Left renal cortex interstitium (tissue), 4 donors: ENCODE measurements around the gene ABRACL. TPM values are rescaled to one million over a fixed set of nuclear protein-coding genes. Genes with fewer than 3 reads are reported as not detected.
"Not testable (repeated sequence)": the region's sequence is repeated elsewhere in the genome, so short reads cannot be mapped to it uniquely, and the experiment has no call there.

Experiments used
- DNase-seq, 4 donors: peaks; one replicate each; pipeline ENCODE4 v3.0.0-alpha.2; 2013; ENCODE audit warnings: low read depth in 4 of 4, low spot score in 2 of 4, missing footprints in 1 of 4
- polyA plus RNA-seq, 4 donors: library from polyadenylated mRNA; unstranded; fragments of 120-200 nt; gene quantifications; one replicate each; pipeline ENCODE4 v1.2.1, GENCODE V29; 2013; ENCODE audit not compliant: insufficient read length in 4 of 4

Gene ABRACL, protein sequence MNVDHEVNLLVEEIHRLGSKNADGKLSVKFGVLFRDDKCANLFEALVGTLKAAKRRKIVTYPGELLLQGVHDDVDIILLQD
- polyA plus RNA-seq: 10 to 100 TPM; 35.1 to 50.0 (median 47.9) TPM

DNA sequence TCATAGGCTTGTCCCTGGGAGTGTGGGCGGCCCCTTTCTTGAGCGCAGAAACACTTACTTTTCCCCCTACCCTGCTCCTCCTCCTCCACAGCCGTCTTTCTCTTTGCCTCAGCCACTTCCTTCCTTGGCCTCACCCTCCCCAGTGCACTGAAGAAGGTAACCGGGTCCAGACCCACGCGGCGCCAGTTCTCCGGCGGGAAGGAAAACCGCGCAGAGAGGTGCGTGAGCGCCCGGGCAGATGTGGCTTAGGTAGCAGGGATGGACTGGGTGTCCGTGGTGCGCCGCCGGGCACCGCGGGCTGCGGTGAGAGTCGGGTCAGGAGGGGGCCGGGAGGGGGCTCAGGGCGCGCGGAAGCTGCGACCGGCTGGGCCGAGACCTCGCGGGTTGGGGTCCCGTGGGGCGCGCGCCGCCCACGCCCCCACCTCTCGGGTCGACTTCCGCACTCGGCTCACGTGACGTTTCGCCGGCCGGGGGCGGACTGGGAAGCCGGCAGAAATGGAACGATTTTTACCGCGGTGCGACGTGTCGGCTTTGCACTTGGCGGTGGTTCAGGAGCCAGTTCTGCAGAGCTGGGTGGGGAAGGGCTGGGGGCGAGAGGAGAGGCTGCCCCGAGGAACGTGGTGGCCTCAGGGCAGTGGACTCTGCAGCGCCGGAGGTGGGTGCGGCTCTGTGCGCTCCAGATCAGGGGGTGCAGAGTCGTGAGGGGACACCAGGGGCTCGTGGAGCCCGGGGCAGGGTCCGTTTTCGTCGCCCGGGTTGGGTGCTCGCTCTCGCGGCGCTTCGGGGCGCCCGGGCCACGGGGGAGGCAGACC lies at the start of gene ABRACL:
TSS of gene ABRACL (plus strand) at position 88 of the 812 bp plus-strand sequence. CDS start 5,416 bp downstream, outside the sequence.
- peak in 2 of 4 donors; percentile 40 to 70 for DNase-seq

DNA sequence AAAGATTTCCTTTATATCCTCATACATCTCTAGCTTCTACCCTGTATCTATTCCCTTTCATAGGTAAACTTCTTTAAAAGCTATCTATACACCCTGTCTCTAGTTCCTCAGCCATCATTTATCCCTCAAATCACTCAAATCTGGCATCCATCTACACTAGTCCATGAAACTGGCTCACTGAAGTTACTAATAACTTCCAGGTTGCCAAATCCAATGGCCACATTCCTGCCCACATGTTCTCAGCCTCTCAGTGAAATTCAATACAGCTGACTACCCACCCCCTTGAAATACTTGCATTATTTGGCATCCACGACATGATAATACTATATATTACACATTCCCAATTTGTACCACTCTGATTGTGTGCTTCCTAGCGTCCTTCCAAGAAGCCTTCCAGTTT lies 49.2 kb upstream of the ABRACL start:
- DNase-seq: no peak

DNA sequence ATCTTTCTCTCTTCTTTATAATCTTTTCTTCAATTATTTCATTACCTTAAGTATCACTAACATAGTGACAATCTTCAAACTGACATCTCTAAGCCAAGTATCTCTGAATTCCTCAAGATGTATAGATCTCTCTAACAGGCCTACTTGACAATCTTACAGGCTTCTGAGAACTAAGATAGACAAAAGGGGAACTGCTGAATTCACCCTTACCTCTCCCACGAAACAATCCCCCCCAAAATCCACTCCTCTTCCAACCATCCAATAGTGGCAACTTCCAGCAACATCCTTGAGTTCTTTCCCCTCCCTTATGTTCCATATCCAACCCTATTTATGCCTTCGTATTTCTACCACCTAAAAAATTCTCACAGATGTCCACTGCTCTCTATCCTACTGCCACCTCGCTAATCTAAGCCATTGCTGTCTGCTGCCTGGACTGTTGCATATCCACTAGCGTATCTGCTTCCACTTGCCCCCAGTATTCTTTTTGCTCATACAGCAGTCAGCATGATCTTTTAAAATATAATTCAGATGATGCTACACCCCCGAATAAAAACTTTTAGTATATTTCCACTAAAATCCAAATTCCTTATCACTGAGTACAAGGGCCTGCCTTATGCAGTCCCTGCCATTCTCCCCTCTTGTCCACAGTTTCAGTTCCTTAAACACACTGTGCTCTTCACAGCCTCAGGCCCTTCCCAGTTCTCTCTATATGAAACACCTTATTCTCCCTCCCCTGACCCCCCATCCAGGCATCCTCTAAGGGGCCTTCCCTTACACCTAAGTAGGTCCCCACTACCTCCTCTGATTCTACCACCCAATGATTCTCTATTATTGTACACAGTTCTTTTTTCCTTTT lies 48.5 kb upstream of the ABRACL start:
- no peak for DNase-seq

GRCh38 chr6:138981416-138981815 lies 47.1 kb upstream of the ABRACL start:
- no peak for DNase-seq

DNA sequence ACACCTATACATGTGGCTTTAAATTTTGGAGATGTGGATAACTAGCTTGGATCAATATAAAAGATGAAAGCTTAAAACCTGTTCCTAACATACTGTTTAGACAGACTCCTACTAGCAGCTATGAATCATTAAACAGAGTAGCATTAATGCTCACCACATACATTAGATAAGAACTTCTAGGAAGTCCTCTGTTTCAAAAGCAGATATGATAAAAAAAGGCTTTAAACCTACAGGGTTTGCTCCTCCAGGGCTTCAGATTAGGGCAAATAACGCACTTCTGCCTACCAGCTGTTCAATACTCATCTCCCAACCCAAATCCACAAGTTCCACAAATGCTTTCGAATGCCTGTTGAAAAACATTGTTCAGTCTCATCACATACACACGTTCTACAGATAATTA lies 42.0 kb upstream of the ABRACL start:
- peak in 1 of 4 donors; percentile 16 for DNase-seq

- DNase-seq: peak in 3 of 4 donors; percentile 19 to 53 (median 29)
Observed at GRCh38 chr6:138987080-138987642, 41.4 kb upstream of the ABRACL start.

DNA sequence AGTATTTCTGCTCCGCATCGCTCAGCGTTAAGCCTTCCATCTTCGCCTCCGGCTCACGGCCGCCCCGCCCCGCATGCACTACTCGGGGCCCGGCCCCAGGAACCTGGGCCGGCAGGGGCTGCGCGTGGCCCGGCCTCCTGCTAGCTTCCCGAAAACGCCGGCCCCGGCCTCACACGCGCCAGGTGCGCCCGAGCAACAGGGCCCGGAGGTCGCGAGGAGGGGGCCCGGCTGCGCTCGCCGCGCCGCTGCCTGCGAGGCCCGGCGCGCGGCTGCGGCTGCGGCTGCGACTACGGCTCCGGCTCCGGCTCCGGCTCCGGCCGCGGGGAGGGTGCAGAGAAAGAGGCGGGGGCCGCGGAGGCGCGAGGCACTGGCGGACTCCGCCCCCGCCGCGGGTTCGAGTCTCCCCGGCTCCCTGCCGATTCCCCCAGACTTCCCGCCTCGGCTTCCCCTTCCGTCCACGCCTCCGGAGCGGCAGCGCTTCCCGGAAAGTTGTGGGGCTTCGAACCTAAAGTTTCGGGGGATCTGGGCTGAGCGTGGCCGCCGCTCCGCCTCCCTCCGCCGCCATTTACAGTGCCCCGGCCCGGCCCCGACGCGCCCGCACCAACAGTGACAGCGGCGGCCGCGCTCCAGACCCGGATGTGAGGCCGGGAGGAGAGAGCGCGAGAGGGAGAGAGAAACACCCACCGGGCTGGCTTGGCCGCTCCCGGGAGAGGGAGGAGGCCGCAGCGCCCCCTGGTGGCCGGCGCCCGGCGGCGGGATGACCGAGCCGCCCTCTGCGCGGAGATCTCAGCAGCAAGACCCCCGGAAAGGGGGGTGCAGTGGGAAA lies 40.7 kb upstream of the ABRACL start, which contains the start of gene REPS1:
TSS of gene REPS1 (minus strand) at position 611 of the 826 bp plus-strand sequence. CDS start at position 40, 571 bp downstream.
- peak; percentile 72 to 87 (median 86) for DNase-seq

DNA sequence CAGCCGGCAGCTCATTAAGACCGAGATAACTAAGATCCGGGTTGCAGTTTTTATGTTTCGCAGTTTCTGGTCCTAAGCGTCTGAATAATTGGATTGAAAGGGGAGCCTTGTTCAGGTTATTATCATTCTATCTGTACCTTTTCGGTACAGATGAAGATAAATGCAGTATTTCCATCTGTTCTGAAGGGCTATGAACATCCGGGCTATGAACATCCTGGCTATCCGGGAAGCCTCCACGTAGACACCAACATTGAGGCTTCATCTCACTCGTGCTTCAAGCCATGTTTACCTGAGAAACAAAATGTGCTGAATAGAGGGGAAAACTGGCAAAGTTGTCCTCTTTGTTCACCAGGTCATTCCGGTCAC lies 40.1 kb upstream of the ABRACL start:
- no peak for DNase-seq

GRCh38 chr6:138989098-138989983 lies 39.2 kb upstream of the ABRACL start:
- DNase-seq: no peak

DNA sequence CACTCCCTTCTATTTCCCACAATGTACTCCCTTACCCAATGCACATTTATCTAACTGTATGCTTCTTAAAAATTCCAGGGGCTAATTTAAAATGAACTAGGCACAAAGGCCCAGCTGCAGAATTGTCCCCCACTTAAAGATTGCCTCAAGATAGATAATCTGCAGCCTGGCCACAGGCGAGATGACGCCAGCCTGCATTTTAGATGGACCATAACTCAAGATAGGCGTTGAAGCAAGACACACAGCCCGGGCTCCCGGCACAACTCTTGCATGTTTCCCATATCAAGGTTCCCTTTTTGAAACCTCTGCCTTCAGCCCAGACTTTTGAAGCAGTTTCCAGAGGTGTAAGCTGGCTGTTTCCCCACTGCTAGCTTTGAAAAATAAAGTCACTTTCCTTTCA lies 37.3 kb upstream of the ABRACL start:
- no peak for DNase-seq

DNA sequence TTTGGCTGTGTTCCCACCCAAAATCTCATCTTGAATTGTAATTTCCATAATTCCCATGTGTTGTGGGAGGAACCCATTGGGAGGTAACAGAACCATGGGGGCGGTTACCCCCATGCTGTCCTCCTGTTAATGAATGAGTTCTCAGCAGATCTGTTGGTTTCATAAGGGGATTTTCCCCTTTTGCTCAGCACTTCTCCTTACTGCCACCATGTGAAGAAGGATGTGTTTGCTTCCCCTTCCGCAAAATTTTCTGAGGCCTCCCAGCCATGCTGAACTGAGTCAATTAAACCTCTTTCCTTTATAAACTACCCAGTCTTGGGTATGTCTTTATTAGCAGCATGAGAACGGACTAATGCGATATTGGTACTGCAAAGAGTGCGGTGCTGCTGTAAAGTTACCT lies 35.6 kb upstream of the ABRACL start:
- DNase-seq: not testable (repeated sequence)

- DNase-seq: not testable (repeated sequence)
Observed at GRCh38 chr6:138993410-138993809, 35.1 kb upstream of the ABRACL start.

DNA sequence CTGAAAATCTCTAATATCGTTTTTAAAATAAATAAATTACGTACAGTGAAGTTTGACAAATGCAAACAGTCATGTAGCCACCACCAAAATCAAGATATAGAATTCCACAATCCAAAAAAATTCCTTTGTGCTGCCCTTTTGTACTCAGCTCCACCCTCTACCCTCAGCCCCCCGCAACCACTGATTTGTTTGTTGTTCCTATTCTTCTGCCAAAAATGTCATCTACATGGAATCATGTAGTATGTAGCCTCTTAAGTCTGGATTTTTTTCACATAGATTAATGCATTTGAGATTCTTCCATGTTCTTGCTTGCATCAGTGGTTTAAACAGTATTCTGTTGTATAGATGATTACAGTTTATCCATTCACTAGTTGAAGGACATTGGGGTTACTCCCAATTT lies 32.0 kb upstream of the ABRACL start:
- no peak for DNase-seq

DNA sequence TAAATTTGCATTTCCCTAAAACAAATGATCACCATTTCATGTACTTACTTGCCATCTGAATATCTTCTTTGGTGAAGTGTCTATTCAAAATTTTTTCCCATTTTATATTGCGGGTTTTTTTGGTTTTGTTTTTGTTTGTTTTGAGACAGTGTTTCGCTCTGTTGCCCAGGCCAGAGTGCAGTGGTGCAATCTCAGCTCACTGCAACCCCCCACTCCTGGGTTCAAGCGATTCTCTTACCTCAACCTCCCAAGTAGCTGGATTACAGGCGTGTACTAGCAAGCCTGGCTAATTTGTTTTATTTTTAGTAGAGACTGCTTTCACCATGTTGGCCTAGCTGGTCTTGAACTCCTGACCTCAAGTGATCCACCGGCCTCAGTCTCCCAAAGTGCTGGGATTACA lies 31.4 kb upstream of the ABRACL start:
- DNase-seq: no peak

GRCh38 chr6:138999949-139000725 lies 28.4 kb upstream of the ABRACL start:
- no peak for DNase-seq

GRCh38 chr6:139003751-139004150 lies 24.8 kb upstream of the ABRACL start:
- DNase-seq: no peak

DNA sequence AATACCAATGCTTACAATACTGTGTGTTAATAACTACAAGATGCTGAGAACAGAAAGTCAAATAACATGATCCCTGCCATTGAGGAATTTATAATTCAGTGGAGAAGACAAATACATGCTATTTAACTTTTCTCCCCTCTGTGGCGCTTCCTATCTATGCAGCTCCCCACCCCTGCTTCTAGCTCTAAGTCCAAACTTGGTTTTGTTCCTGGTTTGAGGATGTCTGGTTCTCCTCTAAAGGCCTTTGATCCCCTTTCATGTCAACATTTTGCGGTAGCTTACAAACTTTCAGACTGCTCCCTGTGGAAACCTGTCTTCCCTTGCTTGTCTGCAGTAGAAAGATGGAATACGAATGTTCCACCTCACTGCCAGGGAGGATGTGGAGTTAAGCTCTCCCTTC lies 22.1 kb upstream of the ABRACL start:
- no peak for DNase-seq

- no peak for DNase-seq
Observed at GRCh38 chr6:139007428-139007827, 21.1 kb upstream of the ABRACL start.
